Measurements from ENCODE around the gene UBN2. TPM values are rescaled to one million over a fixed set of nuclear protein-coding genes. Genes with fewer than 3 reads are reported as not detected.
"Not testable (repeated sequence)": the region's sequence is repeated elsewhere in the genome, so short reads cannot be mapped to it uniquely, and the experiment has no call there.

UBN2 gene
- total RNA-seq, 2 experiments from 2014 or later, result 7.2 to 19.9 TPM

DNA sequence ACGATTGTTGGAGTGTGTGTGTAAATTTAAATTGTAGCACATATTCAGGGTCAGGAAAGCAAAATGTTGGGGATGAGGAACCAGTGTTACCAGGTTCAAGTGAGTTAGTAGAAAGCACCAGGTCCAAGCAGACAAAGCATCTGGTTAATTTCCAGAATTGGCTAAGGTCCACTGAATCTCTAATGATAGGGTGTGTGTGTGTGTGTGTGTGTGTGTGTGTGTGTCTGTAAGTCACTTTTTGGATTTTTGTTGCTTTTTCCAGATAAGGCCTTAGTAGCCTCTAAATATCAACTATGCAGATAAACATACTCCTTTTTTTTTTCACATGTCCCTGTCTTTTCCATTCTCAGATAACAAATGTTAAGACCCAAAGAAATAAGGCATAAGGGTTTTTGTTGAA is 73.5 kb downstream of the UBN2 start:
- CTCF ChIA-PET (ENCODE audit: unreplicated experiment), result no interaction called here
- no peak overlapping the region for H3K27ac ChIP-seq (ENCODE audit: low read depth, low read length, poor library complexity, severe bottlenecking)
- H4K20me1 ChIP-seq (ENCODE audit: insufficient read depth, low read length), result no peaks in the 10 kb centered on the region
- POLR2A ChIA-PET, result interaction anchor here (0.6 to 1.4 kb wide), 3 partner anchors 11 to 34 kb away, joined by 3 read pairs; no protein-coding TSS in a partner anchor
- H3K79me2 ChIP-seq (ENCODE audit: insufficient read depth, low read depth, low read length), result no peaks in the 10 kb centered on the region
- H2AFZ ChIP-seq (ENCODE audit: low read length), result no peak overlapping the region
- no peaks in the 10 kb centered on the region for H3K4me1 ChIP-seq (ENCODE audit: insufficient read depth, low read length, poor library complexity, severe bottlenecking)
- H3K9me2 ChIP-seq (ENCODE audit: insufficient read depth, low read length), result no peaks in the 10 kb centered on the region
- no peak overlapping the region for H3K4me2 ChIP-seq (ENCODE audit: low read length)
- DNase-seq (ENCODE audit: low spot score), result no peak
- intact Hi-C loops (cut with micrococcal nuclease; ENCODE audit: unreplicated experiment), result no loop called here
- BruUV-seq (replicated peaks), result no TSS peak
- no peak overlapping the region for H3K4me3 ChIP-seq (ENCODE audit: low read depth, low read length, poor library complexity, severe bottlenecking)
- no peaks in the 10 kb centered on the region for H3K9me3 ChIP-seq (ENCODE audit: low read length)
- H3K36me3 ChIP-seq (ENCODE audit: insufficient read depth, low read length), result no peaks in the 10 kb centered on the region
- no peak for TF ChIP-seq EZH2phosphoT487 (IDR thresholded peaks at IDR 0.05; ENCODE audit: borderline replicate concordance, low read depth, low read length)
- TF ChIP-seq, protein P1, sequence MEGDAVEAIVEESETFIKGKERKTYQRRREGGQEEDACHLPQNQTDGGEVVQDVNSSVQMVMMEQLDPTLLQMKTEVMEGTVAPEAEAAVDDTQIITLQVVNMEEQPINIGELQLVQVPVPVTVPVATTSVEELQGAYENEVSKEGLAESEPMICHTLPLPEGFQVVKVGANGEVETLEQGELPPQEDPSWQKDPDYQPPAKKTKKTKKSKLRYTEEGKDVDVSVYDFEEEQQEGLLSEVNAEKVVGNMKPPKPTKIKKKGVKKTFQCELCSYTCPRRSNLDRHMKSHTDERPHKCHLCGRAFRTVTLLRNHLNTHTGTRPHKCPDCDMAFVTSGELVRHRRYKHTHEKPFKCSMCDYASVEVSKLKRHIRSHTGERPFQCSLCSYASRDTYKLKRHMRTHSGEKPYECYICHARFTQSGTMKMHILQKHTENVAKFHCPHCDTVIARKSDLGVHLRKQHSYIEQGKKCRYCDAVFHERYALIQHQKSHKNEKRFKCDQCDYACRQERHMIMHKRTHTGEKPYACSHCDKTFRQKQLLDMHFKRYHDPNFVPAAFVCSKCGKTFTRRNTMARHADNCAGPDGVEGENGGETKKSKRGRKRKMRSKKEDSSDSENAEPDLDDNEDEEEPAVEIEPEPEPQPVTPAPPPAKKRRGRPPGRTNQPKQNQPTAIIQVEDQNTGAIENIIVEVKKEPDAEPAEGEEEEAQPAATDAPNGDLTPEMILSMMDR (conservative IDR thresholded peaks at IDR 0.05; ENCODE audit: low read length), result no peak

DNA sequence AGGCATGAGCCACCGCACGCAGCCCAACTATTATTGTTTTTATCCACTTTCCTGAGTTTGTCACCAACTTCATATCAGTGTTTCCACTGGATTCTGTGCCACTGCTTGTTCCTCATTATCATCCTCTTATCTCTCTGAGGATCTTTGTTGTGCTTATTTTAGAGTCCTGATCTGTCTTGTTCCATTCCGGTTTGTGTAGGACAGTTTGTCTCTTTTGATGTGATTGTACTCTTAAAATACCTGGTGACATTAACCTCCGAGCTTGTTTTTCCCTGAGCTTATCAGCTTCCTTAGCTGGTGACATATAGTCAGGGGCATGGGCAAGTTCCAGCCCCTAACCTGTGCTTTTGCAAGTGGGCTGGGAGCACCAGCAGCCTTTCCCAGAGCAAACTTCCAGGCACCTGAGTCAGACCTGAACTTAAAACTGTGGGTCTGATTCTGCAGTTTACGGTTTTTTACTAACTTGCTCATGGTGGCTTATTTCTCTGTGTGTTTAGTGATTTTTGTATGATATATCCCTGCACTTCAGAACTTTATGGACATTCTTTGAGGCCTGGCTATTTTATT is 87.0 kb downstream of the UBN2 start:
- DNase-seq (ENCODE audit: low spot score), result no peak
- ChIA-PET CTCF (ENCODE audit: unreplicated experiment) (no interaction called here), POLR2A (interaction anchor here (0.6 kb wide), 1 partner anchor 13 kb away, joined by 4 read pairs; no protein-coding TSS in a partner anchor)
- H3K9me2 ChIP-seq (ENCODE audit: insufficient read depth, low read length), result no peaks in the 10 kb centered on the region
- TF ChIP-seq EZH2phosphoT487 (IDR thresholded peaks at IDR 0.05; ENCODE audit: borderline replicate concordance, low read depth, low read length), result no peak
- TF ChIP-seq, protein P1 (conservative IDR thresholded peaks at IDR 0.05; ENCODE audit: low read length), result no peak
- H3K27ac ChIP-seq (ENCODE audit: low read depth, low read length, poor library complexity, severe bottlenecking), result no peak overlapping the region
- no peak overlapping the region for H3K4me3 ChIP-seq (ENCODE audit: low read depth, low read length, poor library complexity, severe bottlenecking)
- H2AFZ ChIP-seq (ENCODE audit: low read length), result no peak overlapping the region
- H3K79me2 ChIP-seq (ENCODE audit: insufficient read depth, low read depth, low read length), result no peaks in the 10 kb centered on the region
- no peaks in the 10 kb centered on the region for H3K4me1 ChIP-seq (ENCODE audit: insufficient read depth, low read length, poor library complexity, severe bottlenecking)
- no peaks in the 10 kb centered on the region for H4K20me1 ChIP-seq (ENCODE audit: insufficient read depth, low read length)
- H3K36me3 ChIP-seq (ENCODE audit: insufficient read depth, low read length), result no peaks in the 10 kb centered on the region
- intact Hi-C loops (cut with micrococcal nuclease; ENCODE audit: unreplicated experiment), result no loop called here
- H3K9me3 ChIP-seq (ENCODE audit: low read length), result no peaks in the 10 kb centered on the region
- no TSS peak for BruUV-seq (replicated peaks)
- no peak overlapping the region for H3K4me2 ChIP-seq (ENCODE audit: low read length)

DNA sequence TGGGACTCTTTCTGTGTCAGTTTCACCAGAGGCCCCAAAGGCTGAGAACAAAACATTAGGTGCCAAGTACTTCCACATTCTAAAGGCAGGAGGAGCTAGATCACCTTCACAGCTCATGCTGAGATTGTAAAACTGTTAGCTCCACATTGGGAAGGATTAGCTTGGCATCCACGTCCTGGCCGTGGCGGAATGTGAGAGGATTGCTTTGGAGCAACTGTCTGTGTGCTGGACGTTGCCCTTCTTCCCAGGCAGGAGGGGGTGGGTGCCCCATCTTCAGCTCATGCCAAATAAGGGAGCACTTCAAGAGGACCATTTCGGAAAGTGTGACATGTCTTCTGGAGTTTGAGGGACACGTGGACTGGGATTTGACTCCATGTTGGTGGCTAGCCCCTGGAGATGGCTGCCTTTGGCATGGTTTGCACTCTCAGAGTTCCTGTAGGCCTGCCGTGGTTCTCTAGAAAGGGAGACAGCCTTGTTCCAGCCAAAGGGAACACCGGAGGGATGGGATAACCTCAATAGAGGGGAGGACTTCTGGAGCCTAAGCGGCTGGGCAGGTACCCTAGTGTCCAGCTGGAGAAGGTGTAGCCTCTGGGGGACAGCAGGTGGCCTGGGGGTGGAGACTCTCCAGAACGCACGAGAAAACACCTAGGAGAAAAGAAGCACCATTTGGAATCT is 90.2 kb downstream of the UBN2 start:
- Histone ChIP-seq H3K4me1 (ENCODE audit: insufficient read depth, low read length, poor library complexity, severe bottlenecking) (no peaks in the 10 kb centered on the region), H4K20me1 (ENCODE audit: insufficient read depth, low read length) (no peaks in the 10 kb centered on the region), H3K27ac (ENCODE audit: low read depth, low read length, poor library complexity, severe bottlenecking) (no peak overlapping the region), H3K4me2 (ENCODE audit: low read length) (no peak overlapping the region), H3K79me2 (ENCODE audit: insufficient read depth, low read depth, low read length) (no peaks in the 10 kb centered on the region), H3K9me2 (ENCODE audit: insufficient read depth, low read length) (no peaks in the 10 kb centered on the region), H3K4me3 (ENCODE audit: low read depth, low read length, poor library complexity, severe bottlenecking) (no peak overlapping the region), H2AFZ (ENCODE audit: low read length) (no peak overlapping the region), H3K36me3 (ENCODE audit: insufficient read depth, low read length) (no peaks in the 10 kb centered on the region), H3K9me3 (ENCODE audit: low read length) (no peaks in the 10 kb centered on the region)
- intact Hi-C loops (cut with micrococcal nuclease; ENCODE audit: unreplicated experiment), result no loop called here
- peak; percentile 14 for DNase-seq (ENCODE audit: low spot score)
- POLR2A ChIA-PET, result no interaction called here
- no peak for TF ChIP-seq EZH2phosphoT487 (IDR thresholded peaks at IDR 0.05; ENCODE audit: borderline replicate concordance, low read depth, low read length)
- TF ChIP-seq, protein P1 (conservative IDR thresholded peaks at IDR 0.05; ENCODE audit: low read length), result peak; percentile 52
- CTCF ChIA-PET (ENCODE audit: unreplicated experiment), result no interaction called here
- BruUV-seq (replicated peaks), result no TSS peak

DNA sequence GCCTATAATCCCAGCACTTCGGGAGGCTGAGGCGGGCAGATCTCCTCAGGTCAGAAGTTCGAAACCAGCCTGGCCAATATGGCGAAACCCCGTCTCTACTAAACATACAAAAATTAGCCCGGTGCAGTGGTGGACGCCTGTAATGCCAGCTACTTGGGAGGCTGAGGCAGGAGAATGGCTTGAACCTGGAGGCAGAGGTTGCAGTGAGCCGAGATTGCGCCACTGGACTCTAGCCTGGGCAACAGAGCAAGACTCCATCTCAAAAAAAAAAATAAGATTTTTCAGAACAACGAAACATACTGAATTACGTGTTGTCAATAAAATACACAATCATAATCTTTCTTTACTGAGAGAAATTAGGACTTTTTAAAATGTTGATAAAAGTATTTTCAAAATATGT is 93.7 kb downstream of the UBN2 start:
- not testable (repeated sequence) for BruUV-seq (replicated peaks)

More for the DNA sequence above, 93.7 kb downstream of the UBN2 start:
- H4K20me1 ChIP-seq (ENCODE audit: insufficient read depth, low read length); H3K4me2 ChIP-seq (ENCODE audit: low read length); intact Hi-C loops (cut with micrococcal nuclease; ENCODE audit: unreplicated experiment); H3K9me2 ChIP-seq (ENCODE audit: insufficient read depth, low read length); H3K9me3 ChIP-seq (ENCODE audit: low read length); CTCF ChIA-PET (ENCODE audit: unreplicated experiment); H3K4me3 ChIP-seq (ENCODE audit: low read depth, low read length, poor library complexity, severe bottlenecking); H2AFZ ChIP-seq (ENCODE audit: low read length); H3K4me1 ChIP-seq (ENCODE audit: insufficient read depth, low read length, poor library complexity, severe bottlenecking); H3K27ac ChIP-seq (ENCODE audit: low read depth, low read length, poor library complexity, severe bottlenecking); POLR2A ChIA-PET; DNase-seq (ENCODE audit: low spot score); H3K79me2 ChIP-seq (ENCODE audit: insufficient read depth, low read depth, low read length); H3K36me3 ChIP-seq (ENCODE audit: insufficient read depth, low read length): not testable (repeated sequence)
